Measurements from ENCODE around the gene TM9SF1.

- TF ChIP-seq, protein P1, sequence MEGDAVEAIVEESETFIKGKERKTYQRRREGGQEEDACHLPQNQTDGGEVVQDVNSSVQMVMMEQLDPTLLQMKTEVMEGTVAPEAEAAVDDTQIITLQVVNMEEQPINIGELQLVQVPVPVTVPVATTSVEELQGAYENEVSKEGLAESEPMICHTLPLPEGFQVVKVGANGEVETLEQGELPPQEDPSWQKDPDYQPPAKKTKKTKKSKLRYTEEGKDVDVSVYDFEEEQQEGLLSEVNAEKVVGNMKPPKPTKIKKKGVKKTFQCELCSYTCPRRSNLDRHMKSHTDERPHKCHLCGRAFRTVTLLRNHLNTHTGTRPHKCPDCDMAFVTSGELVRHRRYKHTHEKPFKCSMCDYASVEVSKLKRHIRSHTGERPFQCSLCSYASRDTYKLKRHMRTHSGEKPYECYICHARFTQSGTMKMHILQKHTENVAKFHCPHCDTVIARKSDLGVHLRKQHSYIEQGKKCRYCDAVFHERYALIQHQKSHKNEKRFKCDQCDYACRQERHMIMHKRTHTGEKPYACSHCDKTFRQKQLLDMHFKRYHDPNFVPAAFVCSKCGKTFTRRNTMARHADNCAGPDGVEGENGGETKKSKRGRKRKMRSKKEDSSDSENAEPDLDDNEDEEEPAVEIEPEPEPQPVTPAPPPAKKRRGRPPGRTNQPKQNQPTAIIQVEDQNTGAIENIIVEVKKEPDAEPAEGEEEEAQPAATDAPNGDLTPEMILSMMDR (IDR thresholded peaks at IDR 0.05; ENCODE audit: low read depth, low read length): no peak
- no peak for TF ChIP-seq EZH2phosphoT487 (IDR thresholded peaks at IDR 0.05; ENCODE audit: low read depth)
Observed at GRCh38 chr14:24164518-24164991, 30.7 kb downstream of the TM9SF1 start.
